Fibroblast of peridontal ligament (primary cell): Measurements from ENCODE around the gene DUSP14.
"Not testable (repeated sequence)": the region's sequence is repeated elsewhere in the genome, so short reads cannot be mapped to it uniquely, and the experiment has no call there.

ENCODE experiments used
- DNase-seq: peaks from one replicate; pipeline ENCODE4 v3.0.0-alpha.2; 2010; ENCODE audit errors: extremely low read depth

Gene DUSP14, protein sequence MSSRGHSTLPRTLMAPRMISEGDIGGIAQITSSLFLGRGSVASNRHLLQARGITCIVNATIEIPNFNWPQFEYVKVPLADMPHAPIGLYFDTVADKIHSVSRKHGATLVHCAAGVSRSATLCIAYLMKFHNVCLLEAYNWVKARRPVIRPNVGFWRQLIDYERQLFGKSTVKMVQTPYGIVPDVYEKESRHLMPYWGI

DNA sequence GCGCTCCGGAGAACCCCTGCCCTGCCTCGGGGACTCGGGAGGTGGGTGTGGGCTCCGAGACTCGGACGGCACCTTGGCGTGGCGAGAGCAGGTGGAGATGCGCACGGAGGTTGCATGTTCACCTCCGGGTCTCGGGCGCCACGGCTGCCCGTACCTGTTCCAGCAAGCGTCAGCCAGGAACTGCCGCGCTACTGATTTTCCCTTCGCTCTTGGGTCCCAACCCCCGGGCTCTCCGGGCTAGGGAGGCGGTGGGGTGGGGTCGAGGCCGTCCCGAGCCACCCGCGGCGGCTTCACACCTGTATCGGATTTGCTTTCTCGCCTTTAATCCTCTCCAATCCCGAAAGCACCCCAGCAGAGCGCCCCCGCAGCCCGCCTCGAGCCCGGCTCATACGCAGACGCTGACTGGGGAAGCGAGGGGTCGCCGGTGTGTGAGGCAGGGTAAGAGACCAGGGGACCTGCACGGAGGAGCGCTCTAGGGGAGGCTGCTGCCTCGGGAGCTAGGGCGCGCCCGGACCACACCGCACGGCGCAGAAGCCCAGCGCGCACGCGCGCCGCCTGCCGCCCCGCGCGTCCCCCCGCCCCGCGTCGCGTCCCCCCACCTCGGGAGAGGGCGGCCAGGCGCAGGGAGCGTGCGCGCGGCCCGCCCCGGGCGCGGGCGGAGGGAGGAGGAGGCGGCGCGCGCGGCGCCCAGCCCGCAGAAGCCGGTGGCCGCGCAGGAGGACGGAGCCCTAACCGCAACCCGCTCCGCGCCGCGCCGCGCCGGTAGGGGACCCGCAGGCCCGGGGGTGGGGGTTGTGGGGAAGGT lies at the start of gene DUSP14:
DUSP14 (plus strand) TSS at position 695 of the 805 bp plus-strand sequence. CDS start 22,382 bp downstream, outside the sequence.
- DNase-seq, result peak; percentile 67

DNA sequence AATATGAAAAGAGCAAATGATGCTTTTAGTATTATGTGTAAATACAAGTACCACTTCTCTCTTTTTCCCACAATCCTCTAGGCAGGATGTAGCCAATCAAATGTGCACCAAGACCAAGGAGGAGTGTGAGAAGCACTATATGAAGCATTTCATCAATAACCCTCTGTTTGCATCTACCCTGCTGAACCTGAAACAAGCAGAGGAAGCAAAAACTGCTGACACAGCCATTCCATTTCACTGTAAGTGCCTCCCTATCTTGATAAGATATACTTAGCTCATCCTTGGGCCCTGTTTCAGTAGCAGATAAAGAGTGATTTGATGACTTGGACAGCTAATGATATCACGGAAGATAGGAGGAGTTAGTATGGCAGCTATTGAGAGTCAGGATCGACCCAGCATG lies 49.3 kb upstream of the DUSP14 start:
- no peak for DNase-seq

DNA sequence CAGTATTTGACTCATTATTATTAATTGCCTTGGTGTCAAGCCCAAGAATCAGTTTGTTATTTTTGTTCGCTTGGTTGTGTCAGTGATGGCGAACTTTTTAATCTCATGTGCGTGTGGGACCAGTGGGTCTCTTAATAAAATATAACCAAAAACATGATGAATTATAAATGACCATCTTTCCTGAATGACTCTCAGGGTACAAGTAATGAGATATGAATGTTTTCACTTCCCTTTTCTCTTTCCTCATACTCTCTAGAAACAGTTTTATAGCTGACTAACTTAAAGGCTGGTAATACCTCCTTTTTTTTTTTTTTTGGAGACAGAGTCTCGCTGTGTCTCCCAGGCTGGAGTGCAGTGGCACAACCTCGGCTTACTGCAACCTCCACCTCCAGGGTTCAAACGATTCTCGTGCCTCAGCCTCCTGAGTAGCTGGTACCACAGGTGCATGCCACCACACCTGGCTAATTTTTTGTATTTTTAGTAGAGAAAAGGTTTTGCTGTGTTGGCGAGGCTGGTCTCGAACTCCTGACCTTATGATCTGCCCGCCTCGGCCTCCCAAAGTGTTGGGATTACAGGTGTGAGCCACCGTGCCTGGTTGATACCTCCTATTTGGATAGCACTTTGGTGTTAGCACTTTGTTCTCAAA lies 48.2 kb upstream of the DUSP14 start:
- not testable (repeated sequence) for DNase-seq

DNA sequence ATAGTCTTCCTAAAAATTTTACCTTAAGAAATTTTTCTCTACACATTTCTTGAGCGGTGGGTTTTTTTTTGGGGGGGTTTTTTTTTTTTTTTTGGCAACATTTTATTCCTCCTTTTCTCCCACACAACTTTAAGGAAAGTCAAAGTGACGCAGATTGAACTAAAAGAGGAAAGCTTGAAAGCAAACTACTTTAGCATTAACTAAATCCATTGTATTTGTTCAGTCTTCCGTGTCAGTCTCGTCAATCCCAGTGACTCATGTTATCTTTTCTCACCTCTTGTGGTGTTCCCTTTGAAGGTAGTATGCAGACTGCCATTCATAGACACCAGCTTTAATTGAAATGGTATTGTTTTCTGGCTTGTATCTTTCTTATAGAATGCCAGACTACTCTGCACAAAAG lies 43.7 kb upstream of the DUSP14 start:
- DNase-seq, result no peak

DNA sequence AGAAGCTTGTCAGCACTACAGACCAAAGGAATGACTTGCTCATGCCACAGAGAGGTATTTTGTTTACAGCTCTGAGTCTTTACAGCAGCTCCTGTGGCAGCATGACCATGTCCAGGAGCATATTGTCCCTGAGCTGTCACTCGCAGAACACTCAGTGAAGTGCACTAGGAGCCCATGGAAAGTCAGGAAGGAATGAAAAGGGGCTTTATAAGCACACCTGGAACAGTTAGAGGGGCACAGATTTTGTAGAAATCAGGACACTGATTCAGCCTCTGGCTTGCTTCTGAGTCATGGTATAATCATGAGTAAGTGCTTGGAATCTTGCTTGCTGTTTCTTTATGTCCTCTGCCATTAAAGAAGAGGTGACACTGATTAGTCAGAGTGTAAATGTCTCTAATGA lies 42.0 kb upstream of the DUSP14 start:
- DNase-seq, result no peak

DNA sequence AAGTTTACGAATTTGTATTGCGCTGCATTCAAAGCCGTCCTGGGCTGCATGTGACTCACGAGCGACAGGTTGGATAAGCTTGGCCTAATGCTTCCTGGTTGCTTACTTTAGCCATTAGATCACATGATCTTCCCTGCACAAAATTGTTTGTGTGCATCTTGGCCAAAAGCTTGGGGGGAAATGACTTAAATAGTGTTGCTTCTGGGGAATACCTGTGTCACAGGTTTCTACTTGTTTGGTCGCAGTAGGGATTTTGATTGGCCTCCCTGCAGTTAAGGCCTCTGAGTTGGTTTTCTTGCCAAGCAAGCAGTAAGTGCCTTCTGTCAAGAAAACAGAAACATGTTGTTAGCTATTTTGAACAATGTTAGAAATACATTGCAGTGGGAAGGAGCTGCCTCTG lies 39.6 kb upstream of the DUSP14 start:
- DNase-seq, result no peak

DNA sequence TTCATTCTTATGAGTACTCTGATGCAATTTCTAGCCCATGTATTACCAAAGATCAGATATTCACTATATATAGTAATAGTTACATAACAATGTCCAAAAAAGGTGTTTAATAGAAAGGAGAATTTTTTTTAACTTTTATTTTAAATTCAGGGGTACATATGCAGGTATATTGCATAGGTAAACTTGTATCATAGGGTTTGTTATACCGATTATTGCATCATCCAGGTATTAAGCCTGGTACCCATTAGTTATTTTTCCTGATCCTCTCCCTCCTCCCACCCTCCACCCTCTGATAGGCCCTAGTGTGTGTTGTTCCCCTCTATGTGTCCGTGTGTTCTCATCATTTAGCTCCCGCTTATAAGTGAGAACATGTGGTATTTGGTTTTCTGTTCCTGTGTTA lies 31.9 kb upstream of the DUSP14 start:
- DNase-seq, result not testable (repeated sequence)

DNA sequence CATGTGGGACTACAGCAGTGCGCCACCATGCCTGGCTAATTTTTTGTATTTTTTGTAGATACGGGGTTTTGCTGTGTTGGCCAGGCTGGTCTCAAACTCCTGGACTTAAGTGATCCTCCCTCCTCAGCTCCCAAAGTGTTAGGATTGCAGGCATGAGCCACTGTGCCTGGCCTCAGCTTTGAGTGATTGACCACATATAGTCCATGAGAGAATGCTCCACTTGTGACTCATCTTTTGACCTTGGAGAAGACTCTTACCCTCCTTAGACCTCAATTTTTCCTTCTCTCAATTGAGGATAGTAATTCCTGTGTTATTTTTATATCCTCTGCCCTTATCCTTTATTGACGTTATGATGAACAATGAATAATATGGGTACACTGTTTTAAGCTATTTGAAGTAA lies 30.9 kb upstream of the DUSP14 start:
- peak; percentile 79 for DNase-seq

DNA sequence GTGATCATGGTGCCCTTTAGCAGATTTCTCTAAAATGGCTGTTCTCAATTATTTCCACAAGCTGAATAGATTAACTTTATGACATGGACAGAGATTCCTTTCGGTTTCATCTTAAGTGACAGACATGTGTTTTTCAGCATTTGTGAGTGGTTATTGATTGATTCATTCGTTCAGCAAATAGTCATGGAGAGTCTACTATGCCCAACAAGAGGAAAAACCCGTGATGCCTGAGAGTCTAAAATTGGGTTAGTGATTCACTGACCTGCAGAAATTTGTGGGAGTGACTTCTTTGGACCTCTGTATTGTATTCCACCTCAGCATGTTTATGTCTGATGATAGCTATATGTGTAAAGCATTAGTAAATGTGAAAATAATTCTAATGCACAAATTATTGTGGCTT lies 28.0 kb upstream of the DUSP14 start:
- DNase-seq, result no peak

DNA sequence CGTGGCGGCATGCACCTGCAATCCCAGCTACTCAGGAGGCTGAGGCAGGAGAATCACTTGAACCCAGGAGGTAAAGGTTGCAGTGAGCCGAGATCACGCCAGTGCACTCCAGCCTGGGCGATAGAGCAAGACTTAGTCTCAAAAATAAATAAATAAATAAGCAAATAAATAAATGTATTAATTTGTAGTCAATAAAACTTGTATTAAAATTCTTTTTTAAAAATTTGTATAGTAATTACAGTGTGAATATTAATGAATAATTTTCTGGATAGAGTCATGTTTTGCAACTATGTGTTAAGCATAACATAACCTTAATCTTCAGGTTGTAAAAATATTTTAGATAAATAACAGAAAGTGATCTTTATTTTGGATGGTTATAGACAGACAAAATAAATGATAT lies 27.2 kb upstream of the DUSP14 start:
- no peak for DNase-seq

DNA sequence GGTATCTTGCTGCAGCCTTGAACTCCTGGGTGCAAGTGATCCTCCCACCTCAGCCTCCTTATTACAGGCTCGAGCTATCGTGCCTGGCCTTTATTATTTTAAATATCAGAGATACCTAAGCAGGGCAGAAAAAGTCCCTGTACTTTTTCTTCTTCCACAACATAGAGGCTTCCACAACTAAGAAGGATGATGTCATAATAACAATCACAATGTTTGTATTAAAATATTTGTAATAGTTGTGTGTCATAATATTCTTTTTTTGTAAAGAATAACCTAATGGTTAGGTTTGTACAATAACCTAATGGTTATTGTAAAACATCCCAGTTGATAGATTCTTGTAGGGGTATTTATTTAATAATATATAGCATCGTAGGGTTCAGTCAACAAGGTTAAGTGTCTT lies 26.7 kb upstream of the DUSP14 start:
- no peak for DNase-seq

DNA sequence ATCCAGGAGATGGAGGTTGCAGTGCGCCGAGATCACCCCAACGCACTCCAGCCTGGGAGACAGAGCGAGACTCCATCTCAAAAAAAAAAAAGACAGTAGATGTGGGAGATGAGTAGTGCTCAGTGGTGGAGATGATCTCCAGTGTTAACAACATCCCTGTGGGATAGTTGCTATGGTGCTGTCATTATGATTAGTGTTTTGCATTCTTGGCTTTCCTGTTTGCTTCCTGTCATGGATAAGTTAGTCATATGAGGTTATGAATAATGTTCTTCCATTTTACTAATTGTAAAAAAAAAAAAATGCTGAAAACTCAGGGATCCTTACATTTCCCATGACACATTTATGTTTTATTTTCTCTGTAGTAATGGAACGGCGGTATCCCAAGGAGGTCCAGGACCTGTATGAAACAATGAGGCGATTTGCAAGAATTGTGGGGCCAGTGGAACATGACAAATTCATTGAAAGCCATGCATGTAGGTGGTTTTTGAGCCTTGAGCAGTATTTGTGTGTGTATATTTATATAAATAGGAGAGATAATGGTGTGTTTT lies 24.5 kb upstream of the DUSP14 start:
- no peak for DNase-seq

DNA sequence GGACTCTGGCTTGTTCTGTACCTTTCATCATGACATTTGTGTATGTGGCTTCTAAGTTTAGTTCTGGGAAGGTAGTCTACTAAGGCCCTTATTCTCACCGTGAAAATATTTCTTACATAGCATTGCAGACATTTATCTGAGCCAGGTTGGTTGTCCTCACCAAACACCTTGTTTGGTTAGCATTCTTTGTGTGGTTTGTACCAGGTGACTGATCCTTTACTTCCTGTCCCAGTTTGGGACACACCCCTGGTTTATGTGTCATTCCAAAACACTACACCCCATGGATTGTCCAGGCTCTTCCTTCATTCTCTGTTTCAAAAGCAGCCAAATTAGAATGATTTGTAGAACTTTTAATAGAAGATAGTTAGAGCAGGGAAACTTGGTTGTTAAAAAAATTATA lies 23.2 kb upstream of the DUSP14 start:
- no peak for DNase-seq

DNA sequence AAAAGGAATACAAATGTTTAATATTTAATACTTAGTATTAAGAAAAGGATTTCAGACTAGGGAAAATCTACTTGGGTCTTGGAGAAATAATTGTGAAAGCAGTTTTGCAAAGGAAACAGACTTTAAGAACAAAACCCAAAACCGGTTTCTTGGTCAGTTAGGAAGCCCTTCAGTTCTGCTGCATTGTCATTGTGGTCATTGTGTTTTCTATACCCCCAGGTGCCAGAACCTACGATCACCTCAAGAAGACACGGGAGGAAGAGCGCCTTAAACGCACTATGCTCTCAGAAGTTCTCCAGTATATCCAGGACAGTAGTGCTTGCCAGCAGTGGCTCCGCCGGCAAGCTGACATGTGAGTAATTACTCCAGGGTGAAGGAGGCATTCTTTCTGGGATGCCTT lies 19.5 kb upstream of the DUSP14 start:
- no peak for DNase-seq

DNA sequence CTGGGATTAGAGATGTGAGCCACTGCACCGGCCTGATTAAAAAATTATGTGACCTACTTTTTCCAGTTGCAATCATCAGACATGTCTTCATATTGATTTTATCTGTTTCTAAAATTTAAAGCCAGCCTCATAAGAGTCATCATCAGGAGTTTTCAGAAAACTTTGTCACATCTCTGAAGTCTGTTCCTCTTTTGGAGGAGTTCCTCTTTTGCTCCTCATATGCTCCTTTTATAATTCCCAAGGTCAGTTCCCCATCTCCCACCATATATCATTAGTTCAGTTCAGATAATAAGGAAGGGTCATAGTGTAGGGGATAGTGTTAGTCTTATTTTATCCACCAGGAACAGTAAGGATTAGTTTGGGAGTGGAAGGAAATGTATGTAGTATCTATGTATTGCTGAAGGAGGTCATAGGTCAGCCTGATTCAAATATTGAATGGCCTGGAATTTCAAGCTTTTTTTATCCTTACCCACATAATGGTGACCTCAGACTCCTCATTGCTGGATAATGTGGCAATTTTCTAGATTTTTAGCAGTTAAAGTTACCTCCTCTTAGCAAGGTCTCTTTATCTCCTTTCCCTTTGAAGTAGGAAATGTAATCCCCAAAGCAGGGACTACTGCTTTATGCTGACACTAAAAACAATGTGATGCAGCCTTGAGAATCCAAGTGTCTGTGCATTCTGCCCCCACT lies 13.8 kb upstream of the DUSP14 start:
- no peak for DNase-seq

DNA sequence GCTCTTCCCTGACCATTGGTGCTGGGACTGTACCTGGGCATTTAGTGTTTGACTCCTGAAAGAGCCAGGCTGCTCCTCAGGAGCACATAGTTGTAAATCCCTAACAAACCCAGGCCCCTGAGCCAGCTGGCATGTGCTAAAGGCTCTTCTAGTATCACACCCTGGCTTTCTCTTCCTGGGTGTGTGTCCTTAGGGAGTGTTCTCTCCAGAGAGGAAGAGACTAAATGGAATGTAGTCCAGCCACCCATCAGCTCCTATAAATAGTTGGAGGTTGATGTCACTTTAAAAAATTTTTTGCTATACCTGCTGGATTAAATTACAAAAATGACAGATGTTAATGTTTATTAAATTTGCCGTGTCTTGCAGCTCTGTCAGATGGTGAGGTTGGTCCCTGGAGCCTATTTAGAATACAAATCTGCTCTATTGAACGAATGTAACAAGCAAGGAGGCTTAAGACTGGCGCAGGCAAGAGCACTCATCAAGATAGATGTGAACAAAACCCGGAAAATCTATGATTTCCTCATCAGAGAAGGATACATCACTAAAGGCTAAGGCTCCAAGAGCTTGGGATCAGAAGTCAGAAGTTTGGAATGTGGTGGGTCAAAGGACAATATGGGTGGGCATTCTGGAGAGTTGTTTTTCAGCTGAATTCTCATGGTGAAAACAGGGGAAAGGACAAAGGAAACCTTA lies 13.1 kb upstream of the DUSP14 start:
- peak; percentile 47 for DNase-seq

DNA sequence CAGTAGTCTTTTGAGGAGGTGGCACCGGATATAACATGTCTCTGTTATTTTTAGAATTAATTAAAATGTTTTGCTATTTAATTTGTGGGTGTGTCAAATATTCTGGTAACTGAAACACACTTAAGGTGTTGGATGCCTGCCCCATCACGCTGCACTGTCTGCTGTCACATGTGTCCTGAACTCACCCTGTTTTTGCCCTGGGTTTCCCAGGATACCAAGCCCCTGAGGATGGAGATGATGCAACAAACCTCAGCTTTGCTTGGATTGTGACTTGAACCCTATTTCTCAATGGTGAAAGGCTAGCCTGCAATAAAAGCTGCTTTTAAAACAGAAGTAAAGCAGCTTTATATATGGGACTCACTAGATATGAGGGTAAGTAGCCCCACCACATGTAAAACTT lies 11.5 kb upstream of the DUSP14 start:
- peak; percentile 86 for DNase-seq

DNA sequence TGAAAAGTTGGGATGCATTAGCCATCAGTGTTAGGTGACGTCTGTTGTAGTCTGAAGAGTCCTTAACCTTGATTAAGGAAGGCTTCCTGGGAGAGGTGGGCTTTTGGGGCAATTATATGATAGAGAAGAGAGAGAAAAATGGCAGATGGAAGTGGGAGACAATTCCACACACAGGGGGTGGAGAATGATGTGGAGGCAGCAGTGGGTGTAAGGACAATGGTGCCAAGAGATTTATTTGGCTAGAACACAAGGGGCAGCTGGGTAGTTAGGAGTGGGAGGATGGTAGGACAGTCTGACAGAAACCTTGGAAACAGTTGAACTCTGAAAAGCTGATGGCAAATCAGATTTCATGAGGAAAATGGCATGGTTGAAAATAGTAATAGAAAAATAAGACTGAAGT lies 10.7 kb upstream of the DUSP14 start:
- DNase-seq, result no peak

DNA sequence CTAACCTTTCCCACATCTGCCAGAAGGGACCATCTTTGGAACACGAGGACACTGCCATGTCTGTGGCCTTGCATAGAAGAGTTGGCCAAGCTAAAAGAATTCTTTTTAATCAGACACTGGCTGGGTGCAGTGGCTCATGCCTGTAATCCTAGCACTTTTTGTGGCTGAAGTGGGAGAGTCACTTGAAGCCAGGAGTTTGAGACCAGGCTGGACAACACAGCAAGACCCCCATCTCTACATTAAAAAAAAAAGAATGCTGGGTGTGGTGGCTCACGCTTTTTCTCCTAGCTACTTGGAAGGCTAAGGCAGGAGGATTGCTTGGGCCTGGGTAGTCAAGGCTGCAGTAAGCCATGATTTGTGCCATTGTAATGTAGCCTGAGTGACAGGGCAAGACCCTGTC lies 9.3 kb upstream of the DUSP14 start:
- no peak for DNase-seq

DNA sequence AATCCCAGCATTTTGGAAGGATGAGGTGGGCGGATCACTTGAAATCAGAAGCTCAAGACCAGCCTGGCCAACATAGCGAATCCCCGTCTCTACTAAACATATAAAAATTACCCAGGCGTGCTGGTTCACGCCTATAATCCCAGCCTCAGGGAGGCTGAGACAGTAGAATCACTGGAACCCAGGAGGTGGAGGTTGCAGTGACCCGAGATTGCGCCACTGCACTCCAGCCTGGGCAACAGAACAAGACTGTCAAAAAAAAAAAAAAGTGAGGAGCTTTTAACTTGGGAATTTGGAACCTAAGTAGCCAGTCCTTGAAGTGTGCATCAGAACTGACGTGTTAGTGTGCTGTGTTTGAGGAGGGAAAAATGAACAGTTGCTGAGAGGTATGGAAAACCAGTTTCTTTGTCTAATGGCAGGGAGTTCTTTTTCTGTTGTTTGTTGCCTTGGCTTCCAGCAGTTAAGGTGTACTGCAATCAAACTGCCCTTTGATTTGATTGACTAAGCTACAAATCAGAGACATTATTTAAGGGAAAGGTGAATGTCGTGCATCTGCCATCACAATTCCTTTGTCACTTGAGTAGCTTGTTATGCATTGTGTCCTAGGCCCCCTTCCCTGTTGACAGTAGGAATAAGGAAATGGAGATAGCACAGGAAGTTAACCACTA lies 8.6 kb upstream of the DUSP14 start:
- no peak for DNase-seq
